CD4-positive, alpha-beta memory T cell (primary cell): Measurements from ENCODE around the gene NAP1L1. TPM values are rescaled to one million over a fixed set of nuclear protein-coding genes. Genes with fewer than 3 reads are reported as not detected.
A peak's percentile ranks its signal among the peaks of the same experiment; 100 is the strongest.

Experiments
- CTCF ChIA-PET: fragments of 350-600 bp; sonication (Branson Sonifier 250); formaldehyde crosslinking; loops from one replicate; lab custom pipeline; 2021; ENCODE audit warnings: inconsistent platforms; ENCODE audit not compliant: partially characterized antibody; lab: Charles Lee
- POLR2A ChIA-PET: fragments of 350-600 bp; sonication (Branson Sonifier 250); formaldehyde crosslinking; loops from one replicate; lab custom pipeline; 2021; ENCODE audit not compliant: partially characterized antibody; lab: Charles Lee
- DNase-seq, 5 donors: peaks; one replicate each; pipeline versions ENCODE4 v3.0.0 to v3.0.0-alpha.2; 2020 to 2022; ENCODE audit warnings: mixed read lengths in 1 of 5
- H3K27ac ChIP-seq: one replicate; pipeline ENCODE4 v1.7.0; 2013; ENCODE audit warnings: low read depth, low read length
- H3K27me3 ChIP-seq: 2 replicates; pipeline ENCODE4 v1.7.0; 2013; ENCODE audit warnings: mild to moderate bottlenecking, low read length, moderate library complexity; ENCODE audit not compliant: insufficient read depth
- H3K36me3 ChIP-seq: 2 replicates; pipeline ENCODE4 v1.7.0; 2013; ENCODE audit warnings: mild to moderate bottlenecking, low read length, moderate library complexity; ENCODE audit not compliant: insufficient read depth
- H3K4me1 ChIP-seq: 2 replicates; pipeline ENCODE4 v1.7.0; 2013; ENCODE audit warnings: mild to moderate bottlenecking, low read length, moderate library complexity; ENCODE audit not compliant: insufficient read depth
- H3K4me3 ChIP-seq, 2 donors: one replicate each; pipeline ENCODE4 v1.7.0; 2013; ENCODE audit warnings: low read length in 2 of 2, mild to moderate bottlenecking in 1 of 2
- H3K9me3 ChIP-seq, 2 donors: one replicate each; pipeline ENCODE4 v1.7.0; 2013; ENCODE audit warnings: low read length in 2 of 2, control low read depth in 1 of 2; ENCODE audit not compliant: control insufficient read depth in 1 of 2
- H3K27ac Mint-ChIP-seq, 7 donors: one replicate each; pipeline ENCODE4 v1.8.0; 2020 to 2021; ENCODE audit warnings: mixed read lengths in 7 of 7, mild to moderate bottlenecking in 6 of 7, inconsistent platforms in 3 of 7, moderate library complexity in 3 of 7
- H3K27me3 Mint-ChIP-seq, 2 donors: one replicate each; pipeline ENCODE4 v1.8.0; 2020 to 2021; ENCODE audit warnings: mixed read lengths in 2 of 2
- H3K36me3 Mint-ChIP-seq, 2 donors: one replicate each; pipeline ENCODE4 v1.8.0; 2020 to 2021; ENCODE audit warnings: mixed read lengths in 2 of 2, inconsistent platforms in 1 of 2, mild to moderate bottlenecking in 1 of 2
- H3K4me1 Mint-ChIP-seq, 4 donors: one replicate each; pipeline ENCODE4 v1.8.0; 2020 to 2021; ENCODE audit warnings: mixed read lengths in 4 of 4, mild to moderate bottlenecking in 1 of 4
- H3K4me3 Mint-ChIP-seq, 8 donors: one replicate each; pipeline ENCODE4 v1.8.0; 2020 to 2021; ENCODE audit warnings: mixed read lengths in 8 of 8, mild to moderate bottlenecking in 7 of 8, moderate library complexity in 6 of 8, inconsistent platforms in 3 of 8
- H3K9me3 Mint-ChIP-seq, 8 donors: one replicate each; pipeline ENCODE4 v1.8.0; 2020 to 2021; ENCODE audit warnings: mixed read lengths in 8 of 8, mild to moderate bottlenecking in 5 of 8, inconsistent platforms in 3 of 8, moderate library complexity in 1 of 8
- intact Hi-C: fragments of 100-400 bp; cut with micrococcal nuclease; formaldehyde crosslinking; loops from one replicate; pipeline ENCODE4 v1.15.1; 2023
- polyA plus RNA-seq, 2 donors: library from polyadenylated mRNA; unstranded; fragments of 300-500 nt; fragmentation: Illumina TruSeq; gene quantifications; one replicate each; pipeline ENCODE4 v1.2.3, GENCODE V29; 2021
- total RNA-seq, 2 experiments: library from RNA; stranded (reverse); gene quantifications; one replicate each; pipeline ENCODE4 v1.2.3, GENCODE V29; 2021

The NAP1L1 gene
- total and polyA plus RNA-seq, 4 experiments from 2014 or later, result 156 to 718 (median 438) TPM

DNA sequence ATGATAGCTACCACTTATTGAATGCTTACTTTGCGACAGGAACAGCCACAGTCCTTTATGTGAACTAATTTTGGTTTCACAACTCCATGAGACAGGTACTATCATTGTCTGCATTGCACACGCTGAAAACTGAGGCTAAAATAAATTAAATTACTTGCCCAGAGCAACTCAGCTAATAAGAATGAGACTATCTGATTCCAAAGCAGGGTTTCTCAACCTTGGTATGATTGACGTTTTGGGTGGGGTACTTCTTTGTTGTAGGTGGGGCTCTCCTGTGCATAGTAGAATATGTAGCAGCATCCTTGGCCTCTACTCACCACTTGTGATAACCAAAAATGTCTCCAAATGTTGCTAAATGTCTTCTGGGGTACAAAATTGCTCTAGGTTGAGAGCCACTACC, 62.0 kb downstream of the NAP1L1 start:
- Mint-ChIP-seq H3K4me1 (peaks cover 20 to 48% (median 38%) of the 10 kb centered on the region in 4 donors), H3K36me3 (no peaks in the 10 kb centered on the region), H3K9me3 (no peaks in the 10 kb centered on the region), H3K27me3 (no peaks in the 10 kb centered on the region), H3K4me3 (peak overlapping the region in 1 of 8 donors; percentile 26), H3K27ac (peak overlapping the region in 6 of 7 donors; percentile 29 to 76 (median 56))
- H3K4me1 ChIP-seq, result peaks cover 26% of the 10 kb centered on the region
- no peaks in the 10 kb centered on the region for H3K9me3 ChIP-seq
- no peaks in the 10 kb centered on the region for H3K27me3 ChIP-seq
- ChIA-PET POLR2A (interaction anchor here (5.1 kb wide), 1 partner anchor 9 kb away, joined by 195 read pairs; the partner anchor contains the start of gene PHLDA1), CTCF (interaction anchor here (1.8 to 4.1 kb wide), 2 partner anchors 9 to 15 kb away, joined by 4 to 42 read pairs; partner anchors contain the start of gene PHLDA1)
- no peak overlapping the region for H3K27ac ChIP-seq
- intact Hi-C loops, result no loop called here
- DNase-seq, result no peak
- no peaks in the 10 kb centered on the region for H3K36me3 ChIP-seq
- no peak overlapping the region for H3K4me3 ChIP-seq

DNA sequence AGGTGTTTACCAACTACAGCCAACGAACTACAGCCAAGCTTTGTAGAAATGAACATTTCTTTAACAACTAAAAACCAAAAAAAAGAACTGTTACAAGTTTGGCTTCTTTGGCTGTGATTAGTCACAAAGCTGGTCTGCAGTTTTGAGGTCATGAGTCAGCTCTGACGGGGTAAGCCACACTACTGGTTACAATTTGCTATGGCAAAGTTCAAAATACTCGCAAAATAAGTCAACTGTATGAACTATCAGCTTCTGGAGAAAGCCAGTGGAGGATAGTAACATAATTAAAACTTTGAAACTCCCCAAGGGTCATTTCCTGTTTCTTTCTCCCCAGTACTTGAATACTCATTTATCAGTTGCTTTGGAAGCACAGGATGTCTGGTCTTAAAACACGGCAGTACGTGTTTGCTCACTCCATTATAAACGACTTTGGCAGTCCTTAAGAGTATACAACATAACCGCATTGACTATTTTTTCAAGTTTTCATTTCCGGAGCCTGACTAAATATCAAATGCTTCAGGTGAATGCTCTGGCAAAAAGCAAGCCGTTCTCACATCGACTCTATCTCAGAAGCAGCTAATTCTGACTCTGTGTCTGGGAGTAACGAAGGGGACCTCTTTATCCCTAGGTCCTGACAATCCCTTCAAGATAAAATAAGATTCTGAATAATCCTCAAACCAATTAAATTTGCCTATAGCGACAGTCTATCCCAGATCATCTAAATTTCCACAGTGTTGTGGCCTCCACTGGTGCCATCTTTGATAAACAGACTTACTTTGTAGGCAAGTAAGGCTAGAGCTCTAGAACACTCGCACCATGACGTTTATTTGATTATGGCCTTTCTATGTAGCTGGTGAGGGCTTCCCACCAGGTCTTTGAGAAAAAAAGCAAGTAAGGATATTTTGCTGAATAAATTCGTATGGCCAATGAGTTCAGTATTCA, 63.5 kb downstream of the NAP1L1 start:
- H3K4me3 Mint-ChIP-seq, result peak overlapping the region; percentile 38 to 81 (median 56)
- H3K27me3 Mint-ChIP-seq, result no peaks in the 10 kb centered on the region
- no peaks in the 10 kb centered on the region for H3K9me3 ChIP-seq
- H3K4me3 ChIP-seq, result no peak overlapping the region
- H3K27ac Mint-ChIP-seq, result peak overlapping the region; percentile 95 to 99 (median 97)
- DNase-seq, result peak; percentile 79 to 90 (median 82)
- ChIA-PET POLR2A (interaction anchor here (0.6 to 5.1 kb wide), 19 partner anchors 10 to 536 kb away, joined by 3 to 195 read pairs (median 4); partner anchors contain the start of genes KRR1, NAP1L1 and PHLDA1), CTCF (interaction anchor here (0.8 to 4.1 kb wide), 6 partner anchors 10 to 494 kb away, joined by 3 to 42 read pairs (median 3); partner anchors contain the start of gene PHLDA1)
- peak overlapping the region; percentile 77 for H3K27ac ChIP-seq
- H3K4me1 Mint-ChIP-seq, result peaks cover 18 to 45% (median 34%) of the 10 kb centered on the region in 4 donors
- intact Hi-C loops, result loop anchor here (1.0 to 2.0 kb wide), 5 partner anchors 10 to 86 kb away; partner anchors contain the start of genes NAP1L1 and PHLDA1
- no peaks in the 10 kb centered on the region for H3K36me3 Mint-ChIP-seq
- H3K9me3 Mint-ChIP-seq, result no peaks in the 10 kb centered on the region
- H3K27me3 ChIP-seq, result no peaks in the 10 kb centered on the region
- peaks cover 26% of the 10 kb centered on the region for H3K4me1 ChIP-seq
- H3K36me3 ChIP-seq, result no peaks in the 10 kb centered on the region

DNA sequence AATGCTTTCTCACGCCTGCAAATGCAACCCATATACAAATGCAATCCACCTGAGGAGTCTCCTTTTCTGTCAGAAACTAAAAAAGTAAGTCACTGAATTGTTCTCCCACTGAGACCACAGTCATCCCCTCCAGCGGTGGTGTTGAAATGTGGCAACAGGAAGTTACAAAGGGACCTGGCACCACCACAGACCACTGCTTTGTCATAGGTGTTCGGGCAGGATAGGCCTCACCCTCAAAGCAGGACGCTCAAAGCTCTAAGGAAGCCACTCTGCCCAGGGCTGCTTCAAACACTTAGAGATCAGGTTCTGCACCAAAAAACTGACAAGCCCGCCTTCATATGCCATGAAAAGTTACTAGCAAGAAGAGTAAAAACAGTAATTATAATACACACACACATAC, 64.2 kb downstream of the NAP1L1 start:
- ChIA-PET POLR2A (interaction anchor here (0.6 to 5.1 kb wide), 17 partner anchors 11 to 535 kb away, joined by 3 to 195 read pairs (median 4); partner anchors contain the start of genes KRR1, NAP1L1 and PHLDA1), CTCF (interaction anchor here (0.9 to 4.1 kb wide), 4 partner anchors 11 to 203 kb away, joined by 3 to 42 read pairs (median 3); partner anchors contain the start of gene PHLDA1)
- Histone ChIP-seq H3K36me3 (no peaks in the 10 kb centered on the region), H3K27ac (peak overlapping the region; percentile 77), H3K9me3 (no peaks in the 10 kb centered on the region), H3K27me3 (no peaks in the 10 kb centered on the region), H3K4me1 (peaks cover 26% of the 10 kb centered on the region), H3K4me3 (no peak overlapping the region)
- Mint-ChIP-seq H3K36me3 (no peaks in the 10 kb centered on the region), H3K27me3 (no peaks in the 10 kb centered on the region), H3K4me1 (peaks cover 18 to 39% (median 31%) of the 10 kb centered on the region in 4 donors), H3K27ac (peak overlapping the region; percentile 95 to 99 (median 97)), H3K4me3 (peak overlapping the region; percentile 26 to 81 (median 56)), H3K9me3 (peaks cover 0 to under 1% (median 0%) of the 10 kb centered on the region in 8 donors)
- DNase-seq, result peak; percentile 68 to 86 (median 73)
- intact Hi-C loops, result loop anchor here (1.0 to 2.0 kb wide), 4 partner anchors 42 to 85 kb away; partner anchors contain the start of gene NAP1L1

GRCh38 chr12:76018672-76019071, 65.8 kb downstream of the NAP1L1 start:
- H3K4me1 Mint-ChIP-seq, result peaks cover 18 to 39% (median 31%) of the 10 kb centered on the region in 4 donors
- H3K4me3 Mint-ChIP-seq, result peak overlapping the region in 2 of 8 donors; percentile 4 to 29
- CTCF ChIA-PET, result interaction anchor here (1.0 kb wide), 1 partner anchor 56 kb away, joined by 3 read pairs; no protein-coding TSS in a partner anchor

DNA sequence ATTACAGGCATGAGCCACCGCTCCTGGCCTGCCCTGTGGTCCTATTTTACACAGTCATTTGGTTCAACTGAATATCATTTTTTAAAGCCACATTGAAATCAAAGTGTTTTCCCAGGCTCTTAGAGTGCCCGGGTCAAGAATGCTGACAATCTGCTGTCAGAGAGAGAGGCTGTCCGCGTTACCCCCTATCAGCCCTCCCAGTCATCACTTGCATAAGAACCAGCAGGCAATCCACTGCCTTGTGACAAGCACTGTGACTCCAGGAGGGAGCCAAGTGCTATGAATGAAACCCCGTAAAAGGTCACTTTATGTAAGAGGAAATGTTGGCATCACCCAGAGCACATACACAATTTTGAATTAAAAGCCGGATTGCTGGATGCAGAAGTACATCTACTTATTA, 66.4 kb downstream of the NAP1L1 start:
- Mint-ChIP-seq H3K4me1 (peaks cover 18 to 39% (median 31%) of the 10 kb centered on the region in 4 donors), H3K27me3 (no peaks in the 10 kb centered on the region), H3K27ac (peak overlapping the region in 5 of 7 donors; percentile 6 to 95 (median 37)), H3K36me3 (no peaks in the 10 kb centered on the region), H3K9me3 (peaks cover 0 to 1% (median 0%) of the 10 kb centered on the region in 8 donors), H3K4me3 (no peak overlapping the region)
- no peak overlapping the region for H3K4me3 ChIP-seq
- no peak for DNase-seq
- H3K9me3 ChIP-seq, result no peaks in the 10 kb centered on the region
- peaks cover 26% of the 10 kb centered on the region for H3K4me1 ChIP-seq
- H3K36me3 ChIP-seq, result no peaks in the 10 kb centered on the region
- ChIA-PET POLR2A (interaction anchor here (5.1 kb wide), 1 partner anchor 13 kb away, joined by 195 read pairs; the partner anchor contains the start of gene PHLDA1), CTCF (interaction anchor here (1.0 to 1.3 kb wide), 2 partner anchors 55 to 491 kb away, joined by 3 read pairs; no protein-coding TSS in a partner anchor)
- H3K27ac ChIP-seq, result no peak overlapping the region
- intact Hi-C loops, result no loop called here
- no peaks in the 10 kb centered on the region for H3K27me3 ChIP-seq

More at GRCh38 chr12:76018672-76019071, 65.8 kb downstream of the NAP1L1 start:
- no peaks in the 10 kb centered on the region for H3K36me3 ChIP-seq
- intact Hi-C loops, result no loop called here
- H3K36me3 Mint-ChIP-seq, result no peaks in the 10 kb centered on the region
- H3K27me3 ChIP-seq, result no peaks in the 10 kb centered on the region
- peaks cover 26% of the 10 kb centered on the region for H3K4me1 ChIP-seq
- H3K27ac ChIP-seq, result no peak overlapping the region
- no peaks in the 10 kb centered on the region for H3K9me3 ChIP-seq
- POLR2A ChIA-PET, result interaction anchor here (5.1 kb wide), 1 partner anchor 13 kb away, joined by 195 read pairs; the partner anchor contains the start of gene PHLDA1
- no peak overlapping the region for H3K4me3 ChIP-seq
- H3K9me3 Mint-ChIP-seq, result peaks cover 0 to 1% (median 0%) of the 10 kb centered on the region in 8 donors
- DNase-seq, result no peak
- H3K27ac Mint-ChIP-seq, result peak overlapping the region; percentile 22 to 95 (median 76)
- no peaks in the 10 kb centered on the region for H3K27me3 Mint-ChIP-seq

GRCh38 chr12:76014007-76014406, 70.5 kb downstream of the NAP1L1 start:
- no peaks in the 10 kb centered on the region for H3K36me3 ChIP-seq
- Mint-ChIP-seq H3K27me3 (no peaks in the 10 kb centered on the region), H3K27ac (no peak overlapping the region), H3K36me3 (no peaks in the 10 kb centered on the region), H3K9me3 (peaks cover 0 to 1% (median 0%) of the 10 kb centered on the region in 8 donors), H3K4me1 (peaks cover 0 to 9% (median 7%) of the 10 kb centered on the region in 4 donors), H3K4me3 (no peak overlapping the region)
- H3K27me3 ChIP-seq, result no peaks in the 10 kb centered on the region
- H3K27ac ChIP-seq, result no peak overlapping the region
- POLR2A ChIA-PET, result no interaction called here
- H3K4me1 ChIP-seq, result no peaks in the 10 kb centered on the region
- no peaks in the 10 kb centered on the region for H3K9me3 ChIP-seq
- intact Hi-C loops, result no loop called here
- DNase-seq, result no peak
- CTCF ChIA-PET, result interaction anchor here (0.5 to 1.0 kb wide), 2 partner anchors 9 to 15 kb away, joined by 3 read pairs; no protein-coding TSS in a partner anchor
- H3K4me3 ChIP-seq, result no peak overlapping the region
